PC-9 (cell line): ENCODE measurements around the gene NPPB.
"Not testable (repeated sequence)": the region's sequence is repeated elsewhere in the genome, so short reads cannot be mapped to it uniquely, and the experiment has no call there.

Experiments
- EZH2 ChIP-seq: fragments of 200-600 bp; sonication (generic); IDR thresholded peaks from 2 replicates; pipeline ENCODE4 v1.8.0; 2017; ENCODE audit warnings: antibody characterized with exemption, low read depth
- TF ChIP-seq, protein P1 (sequence below): fragments of 200-600 bp; sonication (generic); conservative IDR thresholded peaks from 2 replicates; pipeline ENCODE4 v1.6.1; 2017; ENCODE audit warnings: mixed run types, antibody characterized with exemption, mild to moderate bottlenecking, moderate library complexity

DNA sequence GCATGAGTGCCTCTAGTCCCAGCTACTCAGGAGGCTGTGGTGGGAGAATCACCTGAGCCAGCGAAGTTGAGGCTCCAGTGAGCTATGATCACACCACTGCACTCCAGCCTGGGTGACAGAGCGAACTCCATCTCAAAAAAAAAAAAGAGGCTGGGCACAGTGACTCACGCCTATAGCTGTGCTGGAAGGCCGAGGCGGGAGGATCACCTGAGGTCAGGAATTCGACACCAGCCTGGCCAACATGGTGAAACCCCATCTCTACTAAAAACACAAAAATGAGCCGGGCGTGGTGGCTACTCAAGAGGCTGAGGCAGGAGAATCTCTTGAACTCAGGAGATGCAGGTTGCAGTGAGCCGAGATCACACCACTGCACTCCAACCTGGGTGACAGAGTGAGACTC is 42.7 kb upstream of the NPPB start:
- TF ChIP-seq, protein P1, sequence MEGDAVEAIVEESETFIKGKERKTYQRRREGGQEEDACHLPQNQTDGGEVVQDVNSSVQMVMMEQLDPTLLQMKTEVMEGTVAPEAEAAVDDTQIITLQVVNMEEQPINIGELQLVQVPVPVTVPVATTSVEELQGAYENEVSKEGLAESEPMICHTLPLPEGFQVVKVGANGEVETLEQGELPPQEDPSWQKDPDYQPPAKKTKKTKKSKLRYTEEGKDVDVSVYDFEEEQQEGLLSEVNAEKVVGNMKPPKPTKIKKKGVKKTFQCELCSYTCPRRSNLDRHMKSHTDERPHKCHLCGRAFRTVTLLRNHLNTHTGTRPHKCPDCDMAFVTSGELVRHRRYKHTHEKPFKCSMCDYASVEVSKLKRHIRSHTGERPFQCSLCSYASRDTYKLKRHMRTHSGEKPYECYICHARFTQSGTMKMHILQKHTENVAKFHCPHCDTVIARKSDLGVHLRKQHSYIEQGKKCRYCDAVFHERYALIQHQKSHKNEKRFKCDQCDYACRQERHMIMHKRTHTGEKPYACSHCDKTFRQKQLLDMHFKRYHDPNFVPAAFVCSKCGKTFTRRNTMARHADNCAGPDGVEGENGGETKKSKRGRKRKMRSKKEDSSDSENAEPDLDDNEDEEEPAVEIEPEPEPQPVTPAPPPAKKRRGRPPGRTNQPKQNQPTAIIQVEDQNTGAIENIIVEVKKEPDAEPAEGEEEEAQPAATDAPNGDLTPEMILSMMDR: not testable (repeated sequence)
- not testable (repeated sequence) for TF ChIP-seq EZH2
